SK-N-SH treated with all-trans-retinoic acid at 6 μM for 48 hours (cell line): ENCODE data around the gene KCNQ5.
A peak's percentile ranks its signal among the peaks of the same experiment; 100 is the strongest.
"Not testable (repeated sequence)": the region's sequence is repeated elsewhere in the genome, so short reads cannot be mapped to it uniquely, and the experiment has no call there.

ENCODE experiments used
- ATAC-seq: fragments of 200-7000 bp; cut with Tn5 transposase; 3 replicates; pipeline ENCODE4 v1.9.1; 2020; ENCODE audit warnings: mild to moderate bottlenecking, moderate library complexity
- BACH2 ChIP-seq: fragments of 250-450 bp; sonication (Bioruptor Pico); IDR thresholded peaks from 2 replicates; pipeline ENCODE4 v1.9.0; 2021; ENCODE audit warnings: mild to moderate bottlenecking, borderline replicate concordance
- CSDC2 ChIP-seq: fragments of 250-450 bp; sonication (Bioruptor Pico); IDR thresholded peaks from 2 replicates; pipeline ENCODE4 v1.5.0; 2020; ENCODE audit warnings: mild to moderate bottlenecking, moderate library complexity
- OSR1 ChIP-seq: fragments of 250-450 bp; sonication (Bioruptor Pico); IDR thresholded peaks from 2 replicates; pipeline ENCODE4 v1.8.0; 2022; ENCODE audit warnings: moderate library complexity, mild to moderate bottlenecking, inconsistent platforms
- PPARA ChIP-seq: fragments of 250-450 bp; sonication (Bioruptor Pico); IDR thresholded peaks from 2 replicates; pipeline ENCODE4 v1.5.0; 2020; ENCODE audit warnings: mild to moderate bottlenecking, borderline replicate concordance
- SNAI2 ChIP-seq: fragments of 250-450 bp; sonication (Bioruptor Pico); IDR thresholded peaks from 2 replicates; pipeline ENCODE4 v1.5.0; 2020; ENCODE audit warnings: mild to moderate bottlenecking, moderate library complexity
- TCF4 ChIP-seq: fragments of 250-450 bp; sonication (Bioruptor Pico); IDR thresholded peaks from 2 replicates; pipeline ENCODE4 v1.8.0; 2021; ENCODE audit warnings: mild to moderate bottlenecking, moderate library complexity, borderline replicate concordance
- TOX ChIP-seq: fragments of 250-450 bp; sonication (Bioruptor Pico); IDR thresholded peaks from 2 replicates; pipeline ENCODE4 v1.8.0; 2021; ENCODE audit warnings: mild to moderate bottlenecking, moderate library complexity, borderline replicate concordance
- ZC3H10 ChIP-seq: fragments of 250-450 bp; sonication (Bioruptor Pico); IDR thresholded peaks from 2 replicates; pipeline ENCODE4 v1.5.1; 2021; ENCODE audit warnings: mild to moderate bottlenecking, moderate library complexity
- ZNF565 ChIP-seq: fragments of 450-650 bp; formaldehyde crosslinking; conservative IDR thresholded peaks from 2 replicates; pipeline ENCODE4 v1.5.0; 2020; ENCODE audit warnings: low read depth, mild to moderate bottlenecking, moderate library complexity
- ZNF70 ChIP-seq: fragments of 450-650 bp; formaldehyde crosslinking; IDR thresholded peaks from 2 replicates; pipeline ENCODE4 v1.5.0; 2020; ENCODE audit warnings: mild to moderate bottlenecking, moderate library complexity
- ZNF8 ChIP-seq: fragments of 450-650 bp; formaldehyde crosslinking; IDR thresholded peaks from 2 replicates; pipeline ENCODE4 v1.5.0; 2020; ENCODE audit warnings: mild to moderate bottlenecking, moderate library complexity
- TF ChIP-seq, protein P1 (sequence below): fragments of 250-450 bp; sonication (Bioruptor Pico); IDR thresholded peaks from 2 replicates; pipeline ENCODE4 v1.5.1; 2020; ENCODE audit warnings: low read depth, mild to moderate bottlenecking, moderate library complexity
- TF ChIP-seq, protein P2 (sequence below): fragments of 250-450 bp; sonication (Bioruptor Pico); IDR thresholded peaks from 2 replicates; pipeline ENCODE4 v1.8.0; 2020; ENCODE audit warnings: mild to moderate bottlenecking, moderate library complexity, borderline replicate concordance
- TF ChIP-seq, protein P3 (sequence below): fragments of 250-450 bp; sonication (Bioruptor Pico); IDR thresholded peaks from 2 replicates; pipeline ENCODE4 v1.5.1; 2021; ENCODE audit warnings: mild to moderate bottlenecking, moderate library complexity
- TF ChIP-seq, protein P4 (sequence below): fragments of 250-450 bp; sonication (Bioruptor Pico); IDR thresholded peaks from 2 replicates; pipeline ENCODE4 v1.5.0; 2020; ENCODE audit warnings: mild to moderate bottlenecking, moderate library complexity
- TF ChIP-seq, protein P5 (sequence below): fragments of 250-450 bp; sonication (Bioruptor Pico); IDR thresholded peaks from 2 replicates; pipeline ENCODE4 v1.8.0; 2021; ENCODE audit warnings: low read depth, mild to moderate bottlenecking, moderate library complexity, borderline replicate concordance

Gene KCNQ5

DNA sequence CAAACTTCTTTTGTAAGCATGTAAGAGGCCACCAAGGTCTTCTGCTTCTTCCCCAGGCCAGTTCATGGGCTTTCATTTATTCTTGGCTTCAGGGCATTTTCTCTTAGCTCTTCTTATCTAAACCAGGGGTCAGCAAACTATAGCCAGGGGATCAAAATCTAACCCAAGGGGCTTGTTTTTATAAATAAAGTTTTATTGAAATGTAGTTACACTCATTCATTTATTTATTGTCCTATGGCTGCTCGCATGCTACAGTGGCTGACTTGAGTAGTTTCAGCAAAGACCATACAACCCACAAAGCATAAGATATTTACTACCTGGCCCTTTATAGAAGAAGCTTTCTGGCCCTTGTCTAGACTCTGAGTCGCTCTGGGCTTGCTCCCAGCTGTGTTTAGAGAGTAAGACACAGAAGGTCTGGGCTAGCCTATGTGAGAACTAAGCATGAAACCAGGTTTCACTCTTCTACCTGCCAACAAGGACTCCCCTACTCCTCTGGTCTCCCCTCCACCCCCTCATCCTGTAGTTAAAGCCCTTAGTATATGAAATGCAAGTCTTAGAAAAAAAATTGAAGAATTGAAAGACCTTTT lies 560.2 kb downstream of the KCNQ5 start (continued):
- TF ChIP-seq ZNF70 (CRISPR knock-in tag) (no peak), PPARA (no peak), SNAI2 (CRISPR knock-in tag) (no peak)

DNA sequence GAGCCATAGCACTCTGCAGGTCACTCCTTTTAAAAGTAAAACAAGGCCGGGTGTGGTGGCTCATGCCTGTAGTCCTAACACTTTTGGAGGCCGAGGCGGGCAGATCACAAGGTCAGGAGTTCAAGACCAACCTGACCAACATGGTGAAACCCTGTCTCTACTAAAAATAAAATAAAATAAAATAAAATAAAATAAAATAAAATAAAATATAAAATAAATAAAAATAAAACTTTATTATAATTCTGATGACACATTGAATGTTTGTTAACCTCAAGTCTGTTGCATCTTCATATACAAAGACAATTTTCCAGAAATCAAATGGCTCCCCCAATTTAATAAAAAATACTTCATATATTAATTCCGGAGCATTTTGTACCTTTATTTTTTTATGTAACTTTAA lies 571.4 kb downstream of the KCNQ5 start:
- ATAC-seq: not testable (repeated sequence)

DNA sequence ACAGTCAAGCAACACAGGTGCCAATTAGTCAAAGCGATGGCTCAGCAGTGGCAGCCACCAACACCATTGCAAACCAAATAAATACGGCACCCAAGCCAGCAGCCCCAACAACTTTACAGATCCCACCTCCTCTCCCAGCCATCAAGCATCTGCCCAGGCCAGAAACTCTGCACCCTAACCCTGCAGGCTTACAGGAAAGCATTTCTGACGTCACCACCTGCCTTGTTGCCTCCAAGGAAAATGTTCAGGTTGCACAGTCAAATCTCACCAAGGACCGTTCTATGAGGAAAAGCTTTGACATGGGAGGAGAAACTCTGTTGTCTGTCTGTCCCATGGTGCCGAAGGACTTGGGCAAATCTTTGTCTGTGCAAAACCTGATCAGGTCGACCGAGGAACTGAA lies 572.9 kb downstream of the KCNQ5 start:
- no peak for TF ChIP-seq TOX (CRISPR knock-in tag)
- TF ChIP-seq ZC3H10 (CRISPR knock-in tag): no peak
- TF ChIP-seq, protein P1, sequence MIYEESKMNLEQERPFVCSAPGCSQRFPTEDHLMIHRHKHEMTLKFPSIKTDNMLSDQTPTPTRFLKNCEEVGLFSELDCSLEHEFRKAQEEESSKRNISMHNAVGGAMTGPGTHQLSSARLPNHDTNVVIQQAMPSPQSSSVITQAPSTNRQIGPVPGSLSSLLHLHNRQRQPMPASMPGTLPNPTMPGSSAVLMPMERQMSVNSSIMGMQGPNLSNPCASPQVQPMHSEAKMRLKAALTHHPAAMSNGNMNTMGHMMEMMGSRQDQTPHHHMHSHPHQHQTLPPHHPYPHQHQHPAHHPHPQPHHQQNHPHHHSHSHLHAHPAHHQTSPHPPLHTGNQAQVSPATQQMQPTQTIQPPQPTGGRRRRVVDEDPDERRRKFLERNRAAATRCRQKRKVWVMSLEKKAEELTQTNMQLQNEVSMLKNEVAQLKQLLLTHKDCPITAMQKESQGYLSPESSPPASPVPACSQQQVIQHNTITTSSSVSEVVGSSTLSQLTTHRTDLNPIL: no peak
- no peak for ATAC-seq

DNA sequence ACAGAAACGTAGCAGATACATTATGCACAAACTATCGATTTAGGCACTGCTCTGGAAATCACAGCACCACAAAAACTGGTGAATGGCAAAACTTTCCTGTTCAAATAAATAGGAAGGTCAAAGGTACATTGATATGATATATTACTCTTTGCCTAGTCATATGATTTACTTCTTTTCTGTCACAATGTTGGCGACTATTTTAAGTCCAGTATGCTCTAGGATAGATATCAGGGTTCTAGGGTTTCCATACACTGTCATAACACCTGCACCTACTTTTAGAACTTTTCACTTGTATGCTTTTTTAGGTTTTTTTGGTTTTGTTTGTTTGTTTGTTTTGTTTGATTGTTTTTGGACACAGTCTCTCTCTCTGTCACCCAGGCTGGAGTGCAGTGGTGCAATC lies 578.4 kb downstream of the KCNQ5 start:
- TF ChIP-seq, protein P2, sequence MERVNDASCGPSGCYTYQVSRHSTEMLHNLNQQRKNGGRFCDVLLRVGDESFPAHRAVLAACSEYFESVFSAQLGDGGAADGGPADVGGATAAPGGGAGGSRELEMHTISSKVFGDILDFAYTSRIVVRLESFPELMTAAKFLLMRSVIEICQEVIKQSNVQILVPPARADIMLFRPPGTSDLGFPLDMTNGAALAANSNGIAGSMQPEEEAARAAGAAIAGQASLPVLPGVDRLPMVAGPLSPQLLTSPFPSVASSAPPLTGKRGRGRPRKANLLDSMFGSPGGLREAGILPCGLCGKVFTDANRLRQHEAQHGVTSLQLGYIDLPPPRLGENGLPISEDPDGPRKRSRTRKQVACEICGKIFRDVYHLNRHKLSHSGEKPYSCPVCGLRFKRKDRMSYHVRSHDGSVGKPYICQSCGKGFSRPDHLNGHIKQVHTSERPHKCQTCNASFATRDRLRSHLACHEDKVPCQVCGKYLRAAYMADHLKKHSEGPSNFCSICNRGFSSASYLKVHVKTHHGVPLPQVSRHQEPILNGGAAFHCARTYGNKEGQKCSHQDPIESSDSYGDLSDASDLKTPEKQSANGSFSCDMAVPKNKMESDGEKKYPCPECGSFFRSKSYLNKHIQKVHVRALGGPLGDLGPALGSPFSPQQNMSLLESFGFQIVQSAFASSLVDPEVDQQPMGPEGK: no peak
- TF ChIP-seq OSR1 (CRISPR knock-in tag) (no peak), ZNF8 (no peak), ZNF70 (CRISPR knock-in tag) (no peak), ZNF565 (CRISPR knock-in tag) (no peak), ZC3H10 (CRISPR knock-in tag) (no peak), CSDC2 (CRISPR knock-in tag) (no peak), SNAI2 (CRISPR knock-in tag) (no peak), BACH2 (CRISPR knock-in tag) (no peak)
- TF ChIP-seq, protein P1: no peak
- TF ChIP-seq, protein P3, sequence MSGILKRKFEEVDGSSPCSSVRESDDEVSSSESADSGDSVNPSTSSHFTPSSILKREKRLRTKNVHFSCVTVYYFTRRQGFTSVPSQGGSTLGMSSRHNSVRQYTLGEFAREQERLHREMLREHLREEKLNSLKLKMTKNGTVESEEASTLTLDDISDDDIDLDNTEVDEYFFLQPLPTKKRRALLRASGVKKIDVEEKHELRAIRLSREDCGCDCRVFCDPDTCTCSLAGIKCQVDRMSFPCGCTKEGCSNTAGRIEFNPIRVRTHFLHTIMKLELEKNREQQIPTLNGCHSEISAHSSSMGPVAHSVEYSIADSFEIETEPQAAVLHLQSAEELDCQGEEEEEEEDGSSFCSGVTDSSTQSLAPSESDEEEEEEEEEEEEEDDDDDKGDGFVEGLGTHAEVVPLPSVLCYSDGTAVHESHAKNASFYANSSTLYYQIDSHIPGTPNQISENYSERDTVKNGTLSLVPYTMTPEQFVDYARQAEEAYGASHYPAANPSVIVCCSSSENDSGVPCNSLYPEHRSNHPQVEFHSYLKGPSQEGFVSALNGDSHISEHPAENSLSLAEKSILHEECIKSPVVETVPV (CRISPR knock-in tag): no peak
- TF ChIP-seq, protein P4, sequence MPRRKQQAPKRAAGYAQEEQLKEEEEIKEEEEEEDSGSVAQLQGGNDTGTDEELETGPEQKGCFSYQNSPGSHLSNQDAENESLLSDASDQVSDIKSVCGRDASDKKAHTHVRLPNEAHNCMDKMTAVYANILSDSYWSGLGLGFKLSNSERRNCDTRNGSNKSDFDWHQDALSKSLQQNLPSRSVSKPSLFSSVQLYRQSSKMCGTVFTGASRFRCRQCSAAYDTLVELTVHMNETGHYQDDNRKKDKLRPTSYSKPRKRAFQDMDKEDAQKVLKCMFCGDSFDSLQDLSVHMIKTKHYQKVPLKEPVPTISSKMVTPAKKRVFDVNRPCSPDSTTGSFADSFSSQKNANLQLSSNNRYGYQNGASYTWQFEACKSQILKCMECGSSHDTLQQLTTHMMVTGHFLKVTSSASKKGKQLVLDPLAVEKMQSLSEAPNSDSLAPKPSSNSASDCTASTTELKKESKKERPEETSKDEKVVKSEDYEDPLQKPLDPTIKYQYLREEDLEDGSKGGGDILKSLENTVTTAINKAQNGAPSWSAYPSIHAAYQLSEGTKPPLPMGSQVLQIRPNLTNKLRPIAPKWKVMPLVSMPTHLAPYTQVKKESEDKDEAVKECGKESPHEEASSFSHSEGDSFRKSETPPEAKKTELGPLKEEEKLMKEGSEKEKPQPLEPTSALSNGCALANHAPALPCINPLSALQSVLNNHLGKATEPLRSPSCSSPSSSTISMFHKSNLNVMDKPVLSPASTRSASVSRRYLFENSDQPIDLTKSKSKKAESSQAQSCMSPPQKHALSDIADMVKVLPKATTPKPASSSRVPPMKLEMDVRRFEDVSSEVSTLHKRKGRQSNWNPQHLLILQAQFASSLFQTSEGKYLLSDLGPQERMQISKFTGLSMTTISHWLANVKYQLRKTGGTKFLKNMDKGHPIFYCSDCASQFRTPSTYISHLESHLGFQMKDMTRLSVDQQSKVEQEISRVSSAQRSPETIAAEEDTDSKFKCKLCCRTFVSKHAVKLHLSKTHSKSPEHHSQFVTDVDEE (CRISPR knock-in tag): no peak
- no peak for ATAC-seq

DNA sequence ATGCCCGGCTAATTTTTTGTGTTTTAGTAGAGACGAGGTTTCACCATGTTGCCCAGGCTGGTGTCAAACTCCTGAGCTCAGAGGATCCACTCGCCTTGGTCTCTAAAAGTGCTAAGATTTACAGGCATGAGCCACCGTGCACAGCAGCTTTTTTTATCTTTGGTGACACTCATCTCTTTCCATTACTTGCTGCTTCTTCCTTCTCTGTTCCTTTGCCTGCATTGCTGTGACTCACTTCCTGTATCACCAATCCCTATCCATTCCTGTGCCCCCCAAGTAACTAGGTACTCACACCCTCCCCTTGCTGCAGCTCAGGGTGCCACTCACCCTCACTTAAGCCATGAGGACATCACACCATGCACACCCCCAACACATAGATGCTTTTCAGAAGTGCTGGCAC lies 578.9 kb downstream of the KCNQ5 start:
- peak; percentile 51; the same call in 2 of the 3 replicates for ATAC-seq
- TF ChIP-seq, protein P2: no peak
- no peak for TF ChIP-seq ZNF565 (CRISPR knock-in tag)
- TF ChIP-seq CSDC2 (CRISPR knock-in tag): no peak
- TF ChIP-seq ZNF70 (CRISPR knock-in tag): no peak
- no peak for TF ChIP-seq ZNF8
- TF ChIP-seq TCF4 (CRISPR knock-in tag): no peak
- TF ChIP-seq, protein P5, sequence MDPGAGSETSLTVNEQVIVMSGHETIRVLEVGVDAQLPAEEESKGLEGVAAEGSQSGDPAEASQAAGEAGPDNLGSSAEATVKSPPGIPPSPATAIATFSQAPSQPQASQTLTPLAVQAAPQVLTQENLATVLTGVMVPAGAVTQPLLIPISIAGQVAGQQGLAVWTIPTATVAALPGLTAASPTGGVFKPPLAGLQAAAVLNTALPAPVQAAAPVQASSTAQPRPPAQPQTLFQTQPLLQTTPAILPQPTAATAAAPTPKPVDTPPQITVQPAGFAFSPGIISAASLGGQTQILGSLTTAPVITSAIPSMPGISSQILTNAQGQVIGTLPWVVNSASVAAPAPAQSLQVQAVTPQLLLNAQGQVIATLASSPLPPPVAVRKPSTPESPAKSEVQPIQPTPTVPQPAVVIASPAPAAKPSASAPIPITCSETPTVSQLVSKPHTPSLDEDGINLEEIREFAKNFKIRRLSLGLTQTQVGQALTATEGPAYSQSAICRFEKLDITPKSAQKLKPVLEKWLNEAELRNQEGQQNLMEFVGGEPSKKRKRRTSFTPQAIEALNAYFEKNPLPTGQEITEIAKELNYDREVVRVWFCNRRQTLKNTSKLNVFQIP: no peak
- TF ChIP-seq, protein P3 (CRISPR knock-in tag): no peak
